ENCODE measurements around the gene CACNG4.

The CACNG4 gene

DNA sequence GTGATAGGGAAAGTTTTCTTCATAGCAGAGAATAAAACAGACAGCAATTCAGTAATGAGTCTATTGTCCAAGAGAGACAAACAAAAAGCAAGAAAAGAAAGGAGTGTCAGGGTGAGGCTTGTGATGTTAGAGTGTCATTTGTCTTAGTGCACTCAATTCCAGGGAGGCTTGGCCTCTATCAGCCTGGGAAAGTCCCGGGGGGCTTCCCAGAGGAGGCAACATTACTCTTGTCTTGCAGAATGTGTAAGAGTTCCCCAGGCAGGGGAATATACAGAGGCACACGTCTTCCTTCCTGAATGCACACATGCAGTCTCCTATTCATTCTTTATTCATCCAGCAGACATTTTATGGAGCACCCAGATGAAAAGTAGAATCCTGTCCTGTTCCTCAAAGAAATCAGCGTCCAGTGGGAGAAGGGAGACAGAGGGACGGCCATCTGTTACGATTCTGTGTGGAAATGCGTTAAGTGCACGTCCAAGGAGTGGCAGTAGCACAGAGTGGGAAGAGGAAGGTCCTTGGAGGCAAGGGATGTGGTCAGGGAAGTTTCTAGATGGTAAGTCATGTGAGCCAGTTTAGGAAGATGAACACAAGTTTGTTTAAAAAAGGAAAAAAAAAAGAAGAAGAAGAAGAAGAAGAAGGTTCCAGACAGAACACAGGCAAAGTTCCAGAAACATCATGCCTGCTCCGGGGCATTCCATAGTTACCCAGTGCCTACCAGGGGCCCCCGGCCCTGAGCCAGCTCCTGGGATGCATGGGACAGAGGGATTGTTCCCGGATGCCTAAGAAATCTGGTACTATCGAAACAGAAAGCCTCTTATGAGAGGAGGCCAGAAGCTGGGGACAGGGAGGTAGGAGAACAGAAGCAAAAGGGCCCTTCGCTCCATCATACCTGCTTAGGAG, 21.1 kb downstream of the CACNG4 start:
- no peak for DNase-seq (ENCODE audit: low read depth in 2 of 2)

DNA sequence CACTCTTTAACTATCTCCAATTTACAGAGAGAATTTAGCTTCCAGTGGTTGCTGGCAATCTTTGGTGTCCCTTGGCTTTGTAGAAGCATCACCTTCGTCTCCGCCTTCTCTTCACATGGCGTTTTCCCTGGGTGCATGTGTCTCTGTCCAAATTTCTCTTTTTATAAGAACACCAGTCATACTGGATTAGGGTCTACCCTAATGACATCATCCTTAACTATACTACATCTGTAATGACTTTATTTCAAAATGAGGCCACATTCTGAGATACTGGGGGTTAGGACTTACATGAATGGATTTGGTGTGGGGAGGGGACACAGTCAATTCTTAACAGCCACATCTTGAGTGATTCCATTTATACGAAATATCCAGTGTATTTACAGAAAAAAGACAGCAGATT, 22.2 kb downstream of the CACNG4 start:
- DNase-seq (ENCODE audit: low read depth in 2 of 2), result no peak

DNA sequence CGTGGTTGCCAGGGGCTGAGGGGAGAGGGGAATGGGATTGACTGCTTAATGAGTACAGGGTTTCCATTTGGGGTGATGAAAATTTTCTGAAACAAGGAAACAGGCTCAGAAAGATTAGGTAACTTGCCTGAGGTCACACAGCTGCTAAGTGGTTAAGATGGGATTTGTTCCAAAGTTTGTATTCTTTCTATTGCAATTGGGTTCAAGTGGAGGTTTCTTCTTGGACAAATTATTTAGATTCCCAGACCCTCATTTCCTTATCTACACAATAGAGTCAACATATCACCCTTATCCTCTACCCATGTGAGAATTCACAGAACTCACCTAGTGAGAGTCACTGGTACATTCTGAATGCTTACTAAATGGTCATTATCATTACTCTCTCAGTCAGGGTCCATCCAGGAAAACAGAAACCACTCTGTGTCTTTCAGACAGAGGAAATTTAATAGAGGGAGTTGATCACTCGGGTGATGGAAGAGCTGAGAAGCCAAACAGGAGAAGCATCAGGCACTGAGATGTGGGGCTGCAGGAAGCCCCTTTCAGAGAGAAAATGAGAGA, 22.6 kb downstream of the CACNG4 start:
- DNase-seq (ENCODE audit: low read depth in 2 of 2), result no peak

DNA sequence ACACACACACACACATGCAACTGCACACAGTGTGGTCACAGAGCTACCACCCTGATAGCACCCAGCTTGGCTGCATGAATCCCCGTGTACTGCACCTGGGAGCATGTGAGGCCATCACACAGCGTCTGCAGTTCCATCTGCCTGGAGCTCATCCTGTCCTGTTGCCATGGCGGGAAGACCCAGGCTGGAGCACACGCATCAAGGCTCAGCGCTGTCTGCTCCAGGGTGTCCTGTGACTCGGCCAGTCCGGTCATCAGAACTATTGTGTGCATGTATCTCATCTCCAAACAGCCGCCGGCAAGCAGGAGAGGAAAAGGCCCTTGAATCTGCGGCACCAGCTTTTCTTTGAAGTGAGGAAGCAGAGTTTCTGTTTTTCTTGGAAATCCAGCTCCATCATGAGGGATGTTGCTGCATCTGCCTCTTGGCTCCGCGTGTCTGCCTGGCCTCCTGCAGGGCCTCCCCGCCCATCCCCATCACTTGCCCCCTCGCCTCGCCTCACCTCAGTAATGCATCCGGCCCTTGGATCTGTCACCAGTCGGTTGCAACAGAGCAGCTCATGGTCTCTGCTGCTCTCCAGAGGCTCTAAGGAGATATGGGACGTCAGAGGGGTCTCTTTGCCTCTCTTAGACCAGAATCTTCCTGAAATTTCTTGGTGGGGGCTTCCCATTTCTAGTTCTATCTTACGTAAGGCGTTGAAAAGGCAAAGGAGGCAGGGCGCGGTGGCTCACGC, 23.7 kb downstream of the CACNG4 start:
- DNase-seq (ENCODE audit: low read depth in 2 of 2), result no peak

DNA sequence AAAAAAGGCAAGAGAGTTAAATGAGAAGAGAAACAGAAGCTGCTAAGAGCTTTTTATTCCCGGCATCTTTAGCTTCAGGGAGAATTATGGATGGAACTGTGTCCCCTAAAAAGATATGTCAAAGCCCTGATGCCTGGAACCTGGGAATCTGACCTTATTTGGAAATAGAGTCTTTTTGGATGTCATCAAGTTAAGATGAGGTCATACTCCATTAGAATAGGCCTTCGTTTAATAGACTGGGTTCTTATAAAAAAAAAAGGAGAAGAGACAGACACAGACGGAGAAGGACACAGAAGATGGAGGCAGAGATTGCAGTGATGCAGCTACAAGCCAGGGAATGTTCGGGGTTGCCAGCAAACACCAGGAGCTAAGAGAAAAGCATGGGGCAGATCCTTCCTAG, 24.6 kb downstream of the CACNG4 start:
- DNase-seq (ENCODE audit: low read depth in 2 of 2), result no peak

DNA sequence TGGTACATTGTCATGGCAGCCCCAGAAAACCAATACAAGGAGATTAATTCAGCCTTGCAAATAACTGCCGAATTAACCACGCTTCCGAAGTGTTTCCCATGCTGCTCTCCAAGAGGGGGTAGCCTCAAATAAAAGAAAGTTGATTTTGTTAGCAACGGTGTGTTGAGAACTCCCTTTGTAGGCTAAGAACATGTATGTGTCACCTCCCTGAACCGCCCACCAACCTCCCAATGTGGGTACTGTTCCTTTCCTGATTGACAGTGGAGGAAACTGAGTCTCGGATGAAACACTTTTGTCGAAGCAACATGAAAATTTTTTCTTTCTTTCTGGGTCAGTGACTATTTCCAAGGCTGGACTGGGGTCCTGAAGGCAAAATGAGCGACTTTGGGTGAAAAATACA, 25.1 kb downstream of the CACNG4 start:
- DNase-seq (ENCODE audit: low read depth in 2 of 2), result no peak

DNA sequence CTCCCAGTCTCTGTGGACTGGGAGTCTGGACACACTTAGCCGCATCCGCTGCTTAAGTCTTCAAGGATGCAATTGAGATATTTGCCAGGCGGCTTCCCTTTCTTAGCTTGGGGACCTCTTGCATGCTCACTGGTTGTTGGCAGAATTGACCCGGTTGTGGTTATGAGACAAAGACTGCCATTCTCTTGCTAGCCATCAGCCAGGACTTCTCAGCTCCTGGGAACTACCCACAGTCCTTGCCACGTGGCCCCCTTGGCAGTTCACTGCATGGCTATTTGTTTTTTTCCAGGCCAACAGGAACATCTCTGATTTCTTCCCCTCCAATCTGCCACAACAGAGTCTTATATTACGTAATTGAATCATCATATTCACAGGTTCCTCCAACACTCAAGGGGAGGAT, 25.5 kb downstream of the CACNG4 start:
- DNase-seq (ENCODE audit: low read depth in 2 of 2), result no peak

DNA sequence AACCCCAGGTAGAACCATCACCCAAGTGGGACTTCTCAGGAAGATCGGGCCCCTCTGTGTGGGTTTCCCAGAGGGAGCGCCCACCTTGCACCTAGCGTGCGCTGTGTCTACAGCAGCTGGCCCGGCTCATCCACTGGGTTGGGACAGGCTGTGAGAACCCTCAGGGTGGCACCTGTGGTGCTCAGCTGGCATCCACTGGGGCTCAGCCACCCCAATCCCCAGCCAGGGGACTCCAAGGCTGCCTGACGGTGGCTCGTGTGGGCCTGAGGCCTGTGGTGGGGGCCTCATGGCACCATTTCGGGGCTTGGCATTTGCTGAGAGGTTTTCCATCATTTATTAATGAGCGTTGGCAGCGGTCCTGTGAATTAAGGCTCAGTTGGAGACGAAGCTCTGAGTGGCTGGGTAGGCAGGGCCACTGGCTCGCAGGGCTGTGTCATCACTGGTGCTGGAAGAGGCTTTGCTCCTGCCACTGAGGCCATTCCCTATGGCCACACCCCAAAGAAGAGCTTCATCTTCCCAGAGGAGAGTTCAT, 28.5 kb downstream of the CACNG4 start:
- no peak for DNase-seq (ENCODE audit: low read depth in 2 of 2)

DNA sequence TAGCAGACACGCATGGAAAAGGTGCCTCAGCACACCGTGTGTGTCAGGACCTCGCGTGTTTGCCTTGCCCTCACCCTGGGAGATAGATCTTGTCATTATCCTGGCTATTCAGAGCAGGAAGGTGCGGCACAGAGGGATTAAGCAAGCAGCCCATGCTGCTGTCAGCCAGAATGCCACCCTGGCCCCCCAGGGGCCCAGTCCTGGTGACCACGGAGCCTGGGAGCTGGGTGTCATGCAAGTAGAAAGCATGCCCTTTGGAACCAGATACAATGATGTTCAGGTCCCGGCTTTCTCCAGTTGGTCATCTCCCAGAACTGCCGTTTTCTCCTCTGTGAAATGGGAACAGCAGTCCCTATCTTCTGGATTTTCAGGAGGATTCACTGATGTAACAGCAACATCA, 29.9 kb downstream of the CACNG4 start:
- DNase-seq (ENCODE audit: low read depth in 2 of 2), result no peak

DNA sequence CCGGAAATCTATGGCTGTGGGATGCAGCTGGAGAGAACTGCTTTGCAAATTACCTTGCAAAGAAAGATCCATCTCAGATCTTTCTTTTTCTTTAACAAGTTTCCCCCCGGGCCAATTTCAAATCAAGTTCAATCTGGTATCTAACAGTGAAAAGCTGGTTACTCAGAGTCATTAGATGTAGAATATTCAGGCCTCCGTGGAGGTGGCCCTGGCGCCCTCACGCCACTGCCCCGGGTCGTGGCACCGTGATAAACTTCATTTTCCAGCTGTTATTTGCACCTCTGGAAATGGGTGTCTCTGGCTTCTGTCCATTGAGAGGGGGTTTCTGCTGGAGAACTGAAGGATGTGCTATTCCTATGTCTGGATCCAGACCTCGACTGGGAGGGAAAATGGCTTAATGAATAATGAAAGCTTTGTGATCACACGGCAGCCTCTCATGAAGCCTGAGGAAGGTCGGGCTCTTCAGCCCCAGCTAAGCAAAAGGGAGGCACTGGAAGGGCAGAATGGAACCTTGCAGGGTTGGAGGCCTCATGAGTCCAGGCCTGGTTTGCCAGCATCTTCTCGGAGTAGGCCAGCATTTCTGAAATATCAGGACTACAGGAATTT, 30.5 kb downstream of the CACNG4 start:
- DNase-seq (ENCODE audit: low read depth in 2 of 2), result no peak

DNA sequence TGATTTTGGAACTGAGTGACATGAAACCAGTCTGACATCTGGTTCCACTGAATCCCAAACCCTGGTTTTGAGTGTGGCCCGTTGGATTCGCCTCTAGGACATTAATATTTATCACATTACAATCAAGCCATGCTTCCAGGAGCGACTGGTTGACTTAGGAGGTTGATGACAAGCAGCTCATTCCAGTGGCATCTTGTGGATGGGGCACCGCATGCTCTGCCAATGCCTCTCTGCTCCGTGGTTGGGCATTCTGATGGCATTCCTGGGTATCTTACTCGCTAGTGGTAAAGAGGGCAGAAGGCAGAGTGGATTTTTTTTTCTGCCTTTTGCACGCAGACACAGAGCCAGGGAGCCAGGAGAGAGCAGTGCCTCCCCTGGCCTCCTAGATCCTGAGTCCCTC, 31.4 kb downstream of the CACNG4 start:
- no peak for DNase-seq (ENCODE audit: low read depth in 2 of 2)

DNA sequence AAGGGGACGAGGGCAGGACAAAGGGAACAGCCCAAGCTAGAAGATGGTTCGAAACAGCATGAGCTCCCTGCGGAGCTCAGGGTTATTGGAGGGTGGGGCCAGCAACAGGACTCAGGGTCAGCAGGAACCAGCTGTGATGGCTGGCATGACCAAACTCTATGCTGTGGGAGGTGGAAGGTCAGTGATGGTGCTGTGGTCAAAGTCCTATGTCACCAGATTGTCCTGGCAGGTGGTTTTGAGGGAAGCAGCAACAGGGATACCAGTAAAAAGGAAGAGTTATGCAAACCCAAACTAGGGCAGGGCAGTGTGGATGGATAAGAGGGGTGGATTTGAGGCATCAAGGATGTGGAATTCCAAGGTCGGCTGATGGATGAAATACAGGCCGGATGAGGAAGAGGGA, 32.4 kb downstream of the CACNG4 start:
- DNase-seq (ENCODE audit: low read depth in 2 of 2), result no peak

DNA sequence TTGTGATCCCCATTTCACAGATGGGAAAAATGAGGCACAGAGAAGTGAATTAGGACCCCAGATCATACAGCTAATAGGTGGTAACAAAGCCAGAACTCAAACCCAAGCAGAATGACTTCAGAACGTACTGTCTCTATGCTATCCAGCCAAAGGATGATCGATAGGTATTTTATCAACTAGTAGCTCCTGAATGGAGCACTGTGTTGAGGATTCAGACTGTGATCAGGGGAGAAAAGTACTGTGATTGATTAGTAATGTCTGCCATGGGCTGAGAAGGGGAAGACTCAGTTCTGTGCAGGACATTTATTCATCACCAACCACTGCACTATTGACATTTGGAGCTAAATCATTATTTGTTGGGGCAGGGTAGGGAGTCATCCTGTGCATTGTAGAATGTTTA, 38.7 kb downstream of the CACNG4 start:
- DNase-seq (ENCODE audit: low read depth in 2 of 2), result no peak

DNA sequence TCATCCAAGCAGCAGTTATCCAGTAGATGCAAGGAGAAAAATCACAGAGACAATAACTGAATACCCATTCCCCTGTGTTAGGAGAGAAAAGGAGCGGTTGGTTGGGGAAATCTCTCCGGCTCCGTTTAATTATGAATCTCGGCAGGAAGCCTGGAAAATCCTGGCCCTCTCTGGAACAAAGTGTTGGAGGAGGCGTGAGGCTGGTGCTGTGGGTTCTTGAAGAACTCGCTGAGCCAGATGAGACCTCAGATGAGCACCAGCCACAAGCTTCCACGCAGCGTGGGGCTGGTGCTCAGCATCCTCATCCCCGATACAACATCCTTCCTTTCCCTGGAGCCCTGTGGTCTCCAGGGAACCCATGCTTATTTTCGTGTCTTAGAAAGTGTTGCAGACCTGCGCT, 39.7 kb downstream of the CACNG4 start:
- DNase-seq (ENCODE audit: low read depth in 2 of 2), result no peak

DNA sequence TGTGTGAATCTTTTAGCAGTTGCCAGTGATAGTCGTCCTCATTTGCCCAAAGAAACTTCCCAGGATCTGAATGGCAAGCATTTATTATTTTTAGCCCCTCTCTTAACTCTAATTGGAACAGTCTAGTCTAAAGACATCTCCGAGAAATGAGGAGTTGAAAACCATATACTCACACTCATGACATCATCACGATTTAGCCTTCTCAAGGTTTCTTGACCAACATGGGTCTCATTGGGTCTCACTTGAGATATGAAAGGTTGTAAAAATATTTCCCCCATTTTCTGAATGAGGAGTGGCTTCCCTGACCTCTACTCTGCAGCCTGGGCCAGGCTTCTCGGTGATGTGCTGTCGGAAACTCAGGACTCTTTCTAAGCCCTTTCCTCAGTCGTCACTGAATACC, 42.8 kb downstream of the CACNG4 start:
- no peak for DNase-seq (ENCODE audit: low read depth in 2 of 2)

DNA sequence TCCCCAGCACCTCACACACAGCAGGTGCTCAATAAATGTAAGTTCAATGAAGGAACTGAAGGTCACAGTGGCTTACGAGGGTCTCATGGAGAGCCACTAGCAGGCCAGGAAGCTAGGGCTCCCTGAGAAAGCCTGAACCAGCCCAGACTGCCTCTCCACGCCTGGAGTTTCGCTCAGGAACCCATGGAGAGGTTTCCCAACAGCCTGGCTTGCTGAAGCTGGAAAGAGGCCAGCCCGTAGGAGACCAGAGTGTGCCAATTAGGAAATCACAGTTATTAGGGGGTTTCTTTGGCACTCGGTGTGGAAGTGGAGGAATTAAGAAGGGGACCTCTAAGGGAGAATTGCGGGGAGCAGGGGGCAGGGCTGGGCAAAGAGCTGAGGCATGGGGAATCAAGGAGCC, 43.6 kb downstream of the CACNG4 start:
- no peak for DNase-seq (ENCODE audit: low read depth in 2 of 2)

DNA sequence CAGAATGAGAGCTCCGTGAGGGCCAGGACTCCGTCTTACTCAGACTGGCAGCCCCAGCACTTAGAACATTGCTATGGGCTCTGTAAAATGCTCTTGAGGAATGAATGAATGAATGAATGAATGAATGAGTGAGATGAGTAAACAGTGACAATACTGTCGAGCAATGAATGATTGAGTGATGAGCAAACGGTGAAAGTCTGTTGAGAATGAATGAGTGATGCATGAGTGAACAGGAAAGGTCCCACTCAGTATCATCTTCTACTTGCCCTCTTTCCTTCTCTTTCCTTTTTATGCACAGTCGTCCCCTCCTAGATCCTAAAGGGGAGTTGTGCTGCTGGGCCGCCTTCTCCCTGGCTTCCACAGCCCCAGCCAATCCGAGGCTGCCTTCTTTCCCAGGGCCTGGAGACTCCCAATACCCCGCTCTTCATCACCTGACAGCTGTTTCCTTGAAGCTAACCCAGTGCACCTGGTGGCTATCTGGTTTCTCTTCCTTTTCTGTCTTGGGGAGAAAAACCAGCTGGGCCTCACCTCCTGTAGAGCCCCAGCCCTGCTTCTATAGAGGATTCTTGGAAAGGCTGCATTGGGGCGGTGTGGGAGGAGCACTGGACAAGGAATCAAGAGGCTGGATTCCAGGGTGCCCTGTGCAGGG, 47.1 kb downstream of the CACNG4 start:
- no peak for DNase-seq (ENCODE audit: low read depth in 2 of 2)

DNA sequence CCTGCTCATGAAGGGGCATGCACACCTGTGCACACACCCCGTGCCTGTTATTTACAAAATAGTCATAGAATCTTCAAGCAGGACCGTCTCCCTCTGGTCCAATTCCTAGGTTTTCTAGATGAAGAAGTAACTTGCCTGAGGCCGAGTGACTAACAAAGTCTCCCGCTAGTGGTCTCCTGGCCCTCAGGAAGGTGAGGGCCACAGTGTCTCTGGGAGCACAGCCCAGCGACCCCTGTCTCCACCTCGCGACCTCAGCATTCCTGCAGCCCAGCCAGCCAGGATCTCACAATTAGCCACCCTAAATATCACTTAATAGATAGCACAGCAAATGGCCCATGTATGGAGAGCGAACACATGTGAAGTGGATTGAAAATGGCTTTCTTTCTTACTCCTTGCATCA, 49.4 kb downstream of the CACNG4 start:
- no peak for DNase-seq (ENCODE audit: low read depth in 2 of 2)

DNA sequence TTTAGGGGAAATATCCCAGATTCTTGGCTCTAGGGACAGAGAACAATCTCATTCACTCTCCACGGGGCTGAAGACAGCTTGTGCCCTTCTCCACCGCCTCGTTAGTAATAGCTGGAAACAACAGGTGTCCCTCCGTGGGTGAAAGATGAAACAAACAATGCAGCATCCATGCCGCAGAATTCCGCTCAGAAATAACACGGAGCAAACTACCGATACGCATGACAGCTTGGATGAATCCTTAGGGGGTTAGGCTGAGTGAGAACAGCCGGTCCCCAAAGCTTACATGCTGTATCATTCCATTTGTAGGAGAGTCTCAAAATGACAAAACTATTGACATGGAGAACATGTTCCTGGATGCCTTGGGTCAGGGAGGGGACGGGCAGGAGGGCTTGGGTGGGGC, 50.5 kb downstream of the CACNG4 start:
- no peak for DNase-seq (ENCODE audit: low read depth in 2 of 2)

DNA sequence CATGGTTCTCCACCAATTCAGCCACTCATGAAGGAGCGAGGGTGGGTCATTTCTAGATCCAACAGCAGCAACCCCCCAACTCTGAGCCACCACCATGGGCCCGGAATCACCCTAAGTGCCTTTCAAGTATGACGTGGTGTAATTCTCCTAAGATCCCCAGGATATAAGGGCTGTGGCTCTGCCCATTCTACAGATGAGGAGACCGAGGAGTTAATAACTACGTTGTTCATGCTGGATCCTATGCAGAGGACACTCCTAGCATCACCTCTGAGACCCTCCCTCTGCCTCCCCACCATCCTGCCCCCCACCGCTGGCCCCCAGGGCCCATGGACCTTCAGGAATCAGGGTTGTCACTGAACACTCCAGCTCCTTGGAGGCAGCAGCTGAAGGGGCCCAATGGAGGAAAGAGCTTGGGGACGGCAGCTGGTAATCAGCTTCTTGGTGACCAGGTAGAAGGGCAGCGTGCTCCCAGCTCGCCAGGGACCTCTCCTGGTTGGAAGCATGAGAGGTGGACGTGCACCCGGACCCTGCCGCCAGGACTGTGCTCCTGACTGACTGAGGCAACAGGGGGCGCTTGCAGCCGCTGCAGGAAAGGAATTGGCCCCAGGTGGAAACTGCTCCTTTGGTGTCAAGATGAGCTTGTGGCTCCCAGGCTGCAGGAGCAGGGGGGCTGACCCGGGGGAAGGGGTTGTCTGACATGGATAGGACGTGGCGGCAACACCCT, 51.7 kb downstream of the CACNG4 start:
- no peak for DNase-seq (ENCODE audit: low read depth in 2 of 2)

DNA sequence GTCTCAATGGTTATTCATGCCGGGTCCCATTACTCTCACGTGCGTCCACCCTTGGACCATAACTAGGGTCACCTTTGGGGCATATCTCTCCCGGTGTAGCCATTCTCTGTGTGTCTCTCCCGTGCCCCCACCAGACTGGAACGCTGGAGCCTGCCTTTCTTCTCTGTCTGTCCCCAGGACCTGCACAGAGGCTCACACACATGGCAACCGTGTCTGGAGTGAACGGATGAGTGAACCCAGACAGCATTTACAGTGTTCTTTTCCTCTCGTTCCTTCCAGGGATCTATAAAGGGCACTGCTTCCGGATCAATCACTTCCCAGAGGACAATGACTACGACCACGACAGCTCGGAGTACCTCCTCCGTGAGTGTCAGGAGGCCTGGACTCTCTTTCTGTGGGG, 53.4 kb downstream of the CACNG4 start:
- no peak for DNase-seq (ENCODE audit: low read depth in 2 of 2)
